HEK293T (cell line): ENCODE data around the gene SLC25A26.

Experiments used
- CTCF ChIA-PET: fragments of 350-600 bp; formaldehyde crosslinking; extraction: SDS; loops from one replicate; lab custom pipeline; 2021; ENCODE audit warnings: antibody characterized with exemption, inconsistent platforms; lab: Yijun Ruan, JAX
- POLR2A ChIA-PET: fragments of 350-600 bp; formaldehyde crosslinking; extraction: SDS; loops from one replicate; lab custom pipeline; 2020; ENCODE audit warnings: antibody characterized with exemption, inconsistent platforms; lab: Yijun Ruan, JAX
- DNase-seq: peaks from one replicate; pipeline ENCODE4 v3.0.0; 2012; ENCODE audit warnings: mixed read lengths; ENCODE audit errors: extremely low spot score
- ARNT ChIP-seq: fragments of 450-650 bp; IDR thresholded peaks from 2 replicates; pipeline ENCODE4 v1.6.1; 2017; ENCODE audit warnings: mild to moderate bottlenecking
- BHLHE40 ChIP-seq: fragments of 450-650 bp; IDR thresholded peaks from 2 replicates; pipeline ENCODE4 v1.6.1; 2016; ENCODE audit warnings: mild to moderate bottlenecking, moderate library complexity, borderline replicate concordance
- CTBP1 ChIP-seq: fragments of 450-650 bp; IDR thresholded peaks from 2 replicates; pipeline ENCODE4 v1.6.1; 2016; ENCODE audit warnings: borderline replicate concordance
- ELF4 ChIP-seq: fragments of 450-650 bp; IDR thresholded peaks from 2 replicates; pipeline ENCODE4 v1.6.1; 2017; ENCODE audit warnings: antibody characterized with exemption
- FOXA1 ChIP-seq: fragments of 450-650 bp; IDR thresholded peaks from 2 replicates; pipeline ENCODE4 v1.6.1; 2016; ENCODE audit warnings: mild to moderate bottlenecking
- FOXK2 ChIP-seq: fragments of 450-650 bp; IDR thresholded peaks from 2 replicates; pipeline ENCODE4 v1.6.1; 2016; ENCODE audit warnings: mild to moderate bottlenecking
- FOXM1 ChIP-seq: fragments of 450-650 bp; IDR thresholded peaks from 2 replicates; pipeline ENCODE4 v1.6.1; 2017; ENCODE audit warnings: mild to moderate bottlenecking, borderline replicate concordance
- HDGF ChIP-seq: fragments of 450-650 bp; IDR thresholded peaks from 2 replicates; pipeline ENCODE4 v1.6.1; 2017; ENCODE audit warnings: antibody characterized with exemption, borderline replicate concordance
- L3MBTL2 ChIP-seq: fragments of 450-650 bp; conservative IDR thresholded peaks from 2 replicates; pipeline ENCODE4 v1.6.1; 2016; ENCODE audit warnings: mild to moderate bottlenecking
- LEF1 ChIP-seq: fragments of 450-650 bp; IDR thresholded peaks from 2 replicates; pipeline ENCODE4 v1.6.1; 2017; ENCODE audit warnings: mild to moderate bottlenecking, borderline replicate concordance
- NFRKB ChIP-seq: fragments of 450-650 bp; IDR thresholded peaks from 2 replicates; pipeline ENCODE4 v1.6.1; 2016; ENCODE audit warnings: mild to moderate bottlenecking, moderate library complexity
- SP1 ChIP-seq: fragments of 450-650 bp; IDR thresholded peaks from 2 replicates; pipeline ENCODE4 v1.6.1; 2017
- SUZ12 ChIP-seq: fragments of 450-650 bp; IDR thresholded peaks from 2 replicates; pipeline ENCODE4 v1.6.1; 2016; ENCODE audit warnings: mild to moderate bottlenecking
- TARDBP ChIP-seq: fragments of 450-650 bp; IDR thresholded peaks from 2 replicates; pipeline ENCODE4 v1.6.1; 2016
- ZNF384 ChIP-seq: fragments of 450-650 bp; IDR thresholded peaks from 2 replicates; pipeline ENCODE4 v1.6.1; 2016
- TF ChIP-seq, protein P1 (sequence below): fragments of 450-650 bp; IDR thresholded peaks from 2 replicates; pipeline ENCODE4 v1.6.1; 2016

Gene SLC25A26

GRCh38 chr3:66220602-66221377 is at the start of gene SLC25A26:
SLC25A26 (plus strand) TSS chr3:66221001; CDS start chr3:66221095, 94 bp downstream.
- DNase-seq: peak; percentile 97
- TF ChIP-seq L3MBTL2 (peak; percentile 96), BHLHE40 (peak; percentile 60), FOXK2 (peak; percentile 99), NFRKB (peak; percentile 63; the same call in 1 of the 2 replicates), FOXA1 (no peak), ELF4 (peak; percentile 94)
- TF ChIP-seq, protein P1, sequence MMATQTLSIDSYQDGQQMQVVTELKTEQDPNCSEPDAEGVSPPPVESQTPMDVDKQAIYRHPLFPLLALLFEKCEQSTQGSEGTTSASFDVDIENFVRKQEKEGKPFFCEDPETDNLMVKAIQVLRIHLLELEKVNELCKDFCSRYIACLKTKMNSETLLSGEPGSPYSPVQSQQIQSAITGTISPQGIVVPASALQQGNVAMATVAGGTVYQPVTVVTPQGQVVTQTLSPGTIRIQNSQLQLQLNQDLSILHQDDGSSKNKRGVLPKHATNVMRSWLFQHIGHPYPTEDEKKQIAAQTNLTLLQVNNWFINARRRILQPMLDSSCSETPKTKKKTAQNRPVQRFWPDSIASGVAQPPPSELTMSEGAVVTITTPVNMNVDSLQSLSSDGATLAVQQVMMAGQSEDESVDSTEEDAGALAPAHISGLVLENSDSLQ: no peak
- ChIA-PET CTCF (interaction anchor here (1.5 kb wide), 1 partner anchor 10 kb away, joined by 3 read pairs; no protein-coding TSS in a partner anchor), POLR2A (interaction anchor here (0.6 to 1.3 kb wide), 3 partner anchors 26 to 473 kb away, joined by 3 read pairs; no protein-coding TSS in a partner anchor)

DNA sequence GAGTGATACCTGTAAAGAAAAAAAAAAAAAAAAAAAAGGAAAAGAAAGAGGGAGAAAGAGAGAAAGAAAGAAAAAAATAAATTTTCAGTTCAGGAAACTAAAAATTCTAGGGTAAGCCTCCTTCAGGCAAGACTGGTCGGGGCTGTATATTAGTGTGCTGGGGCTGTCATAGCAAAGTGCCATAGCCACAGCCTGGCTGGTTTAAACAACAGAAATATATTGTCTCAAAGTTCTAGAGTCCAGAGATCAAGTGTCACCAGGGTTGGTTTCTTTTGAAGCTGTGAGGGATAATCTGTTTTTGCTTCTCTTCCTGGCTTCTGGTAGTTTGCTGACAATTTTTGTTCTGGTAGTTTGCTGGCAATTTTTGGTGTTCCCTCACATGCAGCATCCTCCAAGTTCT is 48.4 kb upstream of the SLC25A26 start:
- no peak for TF ChIP-seq SP1
- POLR2A ChIA-PET: no interaction called here
- CTCF ChIA-PET: no interaction called here
- DNase-seq: no peak

GRCh38 chr3:66177026-66177425 is 43.8 kb upstream of the SLC25A26 start:
- no peak for TF ChIP-seq ARNT
- no peak for TF ChIP-seq L3MBTL2
- TF ChIP-seq ZNF384: no peak
- TF ChIP-seq TARDBP: no peak
- TF ChIP-seq ELF4: no peak
- TF ChIP-seq, protein P1: no peak
- no peak for TF ChIP-seq NFRKB
- TF ChIP-seq FOXA1: no peak
- no peak for TF ChIP-seq FOXK2
- TF ChIP-seq CTBP1: no peak
- no peak for TF ChIP-seq FOXM1
- TF ChIP-seq HDGF: no peak
- no peak for TF ChIP-seq SUZ12
- no peak for TF ChIP-seq LEF1
- no peak for TF ChIP-seq BHLHE40
- TF ChIP-seq SP1: no peak
- ChIA-PET POLR2A (no interaction called here), CTCF (no interaction called here)
- DNase-seq: no peak

DNA sequence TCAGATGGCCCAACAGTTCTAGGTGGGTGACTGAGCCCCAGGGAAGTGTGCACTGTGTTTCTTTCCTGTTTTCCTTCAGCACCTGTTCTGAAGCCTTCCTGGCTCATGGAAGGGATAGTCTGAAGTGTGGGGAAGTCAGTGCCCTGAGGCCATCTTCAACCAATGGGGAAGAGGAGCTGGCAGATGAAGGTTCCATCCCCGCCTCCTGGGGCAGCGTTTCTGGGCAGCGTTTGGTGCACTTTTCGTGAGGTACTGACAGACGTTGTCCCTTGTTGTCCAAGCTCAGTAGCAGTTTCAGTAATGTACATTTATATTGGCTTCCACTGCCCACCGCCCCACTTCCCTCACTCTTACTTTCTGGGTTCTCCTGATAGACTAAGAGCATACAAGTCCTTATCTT is 42.6 kb upstream of the SLC25A26 start:
- ChIA-PET POLR2A (no interaction called here), CTCF (no interaction called here)
- TF ChIP-seq SP1 (no peak), ARNT (no peak), BHLHE40 (no peak), CTBP1 (no peak), ZNF384 (no peak), FOXM1 (no peak), FOXA1 (no peak), L3MBTL2 (no peak), FOXK2 (no peak), ELF4 (no peak), SUZ12 (no peak), LEF1 (no peak), TARDBP (no peak), NFRKB (no peak)
- TF ChIP-seq, protein P1: no peak
- DNase-seq: no peak

- CTCF ChIA-PET: no interaction called here
- TF ChIP-seq SP1 (no peak), NFRKB (no peak), HDGF (no peak), TARDBP (no peak), ELF4 (no peak), FOXK2 (no peak), FOXA1 (no peak), ARNT (no peak), SUZ12 (no peak), ZNF384 (no peak), FOXM1 (no peak), LEF1 (no peak), L3MBTL2 (no peak), CTBP1 (no peak), BHLHE40 (no peak)
- TF ChIP-seq, protein P1: no peak
- POLR2A ChIA-PET: no interaction called here
- no peak for DNase-seq
These were observed 41.0 kb upstream of the SLC25A26 start for GRCh38 chr3:66179793-66180192.

DNA sequence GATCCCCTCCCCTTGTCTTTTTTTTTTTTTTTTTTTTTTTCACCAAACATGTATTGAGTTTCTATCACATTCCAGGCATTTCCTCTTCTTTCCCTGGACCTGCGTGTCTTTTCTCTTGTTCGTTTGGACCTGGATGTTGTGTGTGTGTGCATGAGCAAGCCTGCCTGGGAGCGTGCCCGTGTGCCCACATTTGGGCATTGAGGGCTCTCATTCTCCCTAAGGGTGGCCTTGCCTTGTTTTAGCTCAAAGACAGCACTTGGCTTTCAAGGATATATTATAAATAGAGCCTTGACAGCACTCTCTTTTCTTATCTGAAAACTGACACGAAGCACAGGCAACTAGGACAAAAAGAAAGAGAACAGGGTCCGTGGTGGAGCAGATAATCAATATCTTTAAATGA is 39.0 kb upstream of the SLC25A26 start:
- TF ChIP-seq SP1 (no peak), SUZ12 (no peak)
- ChIA-PET CTCF (no interaction called here), POLR2A (no interaction called here)
- no peak for DNase-seq
